Osteoblast (primary cell): Measurements from ENCODE around the gene AAGAB. TPM values are rescaled to one million over a fixed set of nuclear protein-coding genes. Genes with fewer than 3 reads are reported as not detected.
"Not testable (repeated sequence)": the region's sequence is repeated elsewhere in the genome, so short reads cannot be mapped to it uniquely, and the experiment has no call there.

Experiments
- DNase-seq: peaks from one replicate; pipeline ENCODE4 v3.0.0; 2011; ENCODE audit warnings: low spot score, mixed read lengths; ENCODE audit not compliant: insufficient read length; ENCODE audit errors: missing footprints
- H2AFZ ChIP-seq: 2 replicates; pipeline ENCODE4 v1.6.0; 2011; ENCODE audit warnings: mild to moderate bottlenecking, low read length
- H3K27ac ChIP-seq: 2 replicates; pipeline ENCODE4 v1.5.1; 2011; ENCODE audit warnings: mild to moderate bottlenecking, low read depth, low read length, moderate library complexity
- H3K27me3 ChIP-seq: 2 replicates; pipeline ENCODE4 v1.6.0; 2012; ENCODE audit warnings: mild to moderate bottlenecking, control low read depth, inconsistent platforms, low read length, moderate library complexity; ENCODE audit not compliant: insufficient read depth
- H3K36me3 ChIP-seq: 2 replicates; pipeline ENCODE4 v1.5.1; 2011; ENCODE audit warnings: mild to moderate bottlenecking, low read length, control low read depth, moderate library complexity; ENCODE audit not compliant: insufficient read depth
- H3K4me1 ChIP-seq: 2 replicates; pipeline ENCODE4 v1.5.1; 2011; ENCODE audit warnings: mild to moderate bottlenecking, low read length, control low read depth, moderate library complexity; ENCODE audit not compliant: insufficient read depth
- H3K4me2 ChIP-seq: 2 replicates; pipeline ENCODE4 v1.6.0; 2011; ENCODE audit warnings: mild to moderate bottlenecking, low read length; ENCODE audit not compliant: insufficient read depth
- H3K4me3 ChIP-seq: fragments of 200-600 bp; sonication (generic); 3 replicates; pipeline ENCODE4 v1.5.1; 2012; ENCODE audit warnings: mild to moderate bottlenecking, low read length, inconsistent platforms; ENCODE audit not compliant: insufficient read depth
- H3K79me2 ChIP-seq: 2 replicates; pipeline ENCODE4 v1.6.0; 2012; ENCODE audit warnings: mild to moderate bottlenecking, low read length, control low read depth, inconsistent platforms; ENCODE audit not compliant: insufficient read depth
- H3K9me3 ChIP-seq: 2 replicates; pipeline ENCODE4 v1.5.1; 2011; ENCODE audit warnings: low read depth, low read length, control low read depth
- H4K20me1 ChIP-seq: 2 replicates; pipeline ENCODE4 v1.6.0; 2012; ENCODE audit warnings: mild to moderate bottlenecking, low read length, control low read depth; ENCODE audit not compliant: insufficient read depth
- total RNA-seq: library from RNA; depleted of rRNA; stranded (reverse); fragments of >200 nt; gene quantifications from 2 replicates; pipeline ENCODE4 v1.2.3, GENCODE V29; 2012
- TF ChIP-seq, protein P1 (sequence below): IDR thresholded peaks from 2 replicates; pipeline ENCODE4 v1.5.1; 2011; ENCODE audit warnings: mild to moderate bottlenecking, low read depth, low read length, moderate library complexity; ENCODE audit errors: extremely low read depth

AAGAB gene
- total RNA-seq, 1 donor, result 51.0 TPM

DNA sequence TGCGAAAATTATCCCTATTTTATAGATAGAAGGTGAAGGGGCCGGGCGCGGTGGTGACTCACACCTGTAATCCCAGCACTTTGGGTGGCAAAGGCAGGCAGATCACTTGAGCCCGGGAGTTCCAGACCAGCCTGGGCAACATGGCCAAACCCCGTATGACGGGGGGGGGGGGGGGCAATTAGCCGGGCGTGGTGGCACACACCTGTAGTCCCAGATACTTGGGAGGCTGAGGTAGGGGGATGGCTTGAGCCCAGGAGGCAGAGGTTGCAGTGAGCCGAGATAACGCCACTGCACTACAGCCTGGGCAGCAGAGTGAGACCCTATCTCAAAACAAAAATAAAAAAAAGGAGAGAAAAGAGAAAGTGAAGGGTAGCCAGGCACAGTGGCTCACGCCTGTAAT, 1.4 kb downstream of the AAGAB start:
- Histone ChIP-seq H3K79me2 (peaks cover 62% of the 10 kb centered on the region), H3K4me3 (peak overlapping the region; percentile 98), H3K4me2 (peak overlapping the region; percentile 84), H3K36me3 (no peaks in the 10 kb centered on the region), H3K4me1 (peaks cover 22% of the 10 kb centered on the region), H3K9me3 (no peaks in the 10 kb centered on the region), H3K27me3 (no peaks in the 10 kb centered on the region), H4K20me1 (peaks cover 6% of the 10 kb centered on the region), H2AFZ (no peak overlapping the region), H3K27ac (peak overlapping the region; percentile 100)
- TF ChIP-seq, protein P1, sequence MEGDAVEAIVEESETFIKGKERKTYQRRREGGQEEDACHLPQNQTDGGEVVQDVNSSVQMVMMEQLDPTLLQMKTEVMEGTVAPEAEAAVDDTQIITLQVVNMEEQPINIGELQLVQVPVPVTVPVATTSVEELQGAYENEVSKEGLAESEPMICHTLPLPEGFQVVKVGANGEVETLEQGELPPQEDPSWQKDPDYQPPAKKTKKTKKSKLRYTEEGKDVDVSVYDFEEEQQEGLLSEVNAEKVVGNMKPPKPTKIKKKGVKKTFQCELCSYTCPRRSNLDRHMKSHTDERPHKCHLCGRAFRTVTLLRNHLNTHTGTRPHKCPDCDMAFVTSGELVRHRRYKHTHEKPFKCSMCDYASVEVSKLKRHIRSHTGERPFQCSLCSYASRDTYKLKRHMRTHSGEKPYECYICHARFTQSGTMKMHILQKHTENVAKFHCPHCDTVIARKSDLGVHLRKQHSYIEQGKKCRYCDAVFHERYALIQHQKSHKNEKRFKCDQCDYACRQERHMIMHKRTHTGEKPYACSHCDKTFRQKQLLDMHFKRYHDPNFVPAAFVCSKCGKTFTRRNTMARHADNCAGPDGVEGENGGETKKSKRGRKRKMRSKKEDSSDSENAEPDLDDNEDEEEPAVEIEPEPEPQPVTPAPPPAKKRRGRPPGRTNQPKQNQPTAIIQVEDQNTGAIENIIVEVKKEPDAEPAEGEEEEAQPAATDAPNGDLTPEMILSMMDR, result no peak
- no peak for DNase-seq

DNA sequence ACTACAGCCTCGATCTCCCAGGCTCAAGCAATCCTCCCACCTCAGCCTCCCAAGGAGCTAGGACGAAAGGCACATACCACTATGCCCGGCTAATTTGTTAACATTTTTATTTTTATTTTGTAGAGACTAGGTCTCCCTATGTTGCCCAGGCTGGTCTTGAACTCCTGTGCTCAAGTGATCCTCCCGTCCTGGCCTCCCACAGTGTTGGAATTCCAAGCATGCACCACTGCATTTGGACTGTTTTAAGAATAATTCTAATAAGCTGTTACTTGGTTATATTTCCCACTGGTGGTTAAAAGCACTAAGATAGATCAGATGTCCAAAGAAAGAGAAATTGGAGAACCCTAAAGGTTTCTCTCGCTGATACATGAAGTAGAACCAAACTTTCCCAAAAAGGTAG, 3.1 kb downstream of the AAGAB start:
- Histone ChIP-seq H3K4me3 (no peak overlapping the region), H4K20me1 (peaks cover 6% of the 10 kb centered on the region), H3K9me3 (no peaks in the 10 kb centered on the region), H3K27me3 (no peaks in the 10 kb centered on the region), H3K36me3 (no peaks in the 10 kb centered on the region), H2AFZ (no peak overlapping the region), H3K4me2 (no peak overlapping the region), H3K4me1 (peaks cover 28% of the 10 kb centered on the region), H3K27ac (no peak overlapping the region), H3K79me2 (peaks cover 78% of the 10 kb centered on the region)
- TF ChIP-seq, protein P1, result no peak
- no peak for DNase-seq

DNA sequence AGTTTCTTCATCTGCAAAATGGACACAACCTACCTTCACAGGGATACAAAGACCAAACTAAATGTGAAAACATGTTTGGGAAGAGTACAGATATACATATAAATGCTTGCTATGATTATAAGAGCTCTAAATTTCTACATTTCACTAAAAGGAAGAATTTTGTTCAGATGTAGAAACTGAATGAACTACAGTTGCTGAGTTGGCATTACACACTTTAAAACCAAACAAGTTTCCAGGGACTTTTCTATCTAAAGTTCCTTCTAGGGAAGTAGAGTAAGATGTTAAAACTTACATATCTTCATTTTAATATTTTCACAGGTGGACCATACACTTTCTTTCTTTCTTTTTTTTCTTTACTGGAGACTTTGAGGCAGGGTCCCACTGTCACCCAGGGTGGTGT, 4.6 kb downstream of the AAGAB start:
- no peak overlapping the region for H3K4me3 ChIP-seq
- peaks cover 6% of the 10 kb centered on the region for H4K20me1 ChIP-seq
- H3K4me1 ChIP-seq, result peaks cover 23% of the 10 kb centered on the region
- peaks cover 5% of the 10 kb centered on the region for H3K36me3 ChIP-seq
- H3K9me3 ChIP-seq, result no peaks in the 10 kb centered on the region
- H3K27me3 ChIP-seq, result no peaks in the 10 kb centered on the region
- H3K79me2 ChIP-seq, result peaks cover 92% of the 10 kb centered on the region
- H3K27ac ChIP-seq, result no peak overlapping the region
- no peak overlapping the region for H3K4me2 ChIP-seq
- DNase-seq, result peak; percentile 18
- H2AFZ ChIP-seq, result no peak overlapping the region
- TF ChIP-seq, protein P1, result no peak

DNA sequence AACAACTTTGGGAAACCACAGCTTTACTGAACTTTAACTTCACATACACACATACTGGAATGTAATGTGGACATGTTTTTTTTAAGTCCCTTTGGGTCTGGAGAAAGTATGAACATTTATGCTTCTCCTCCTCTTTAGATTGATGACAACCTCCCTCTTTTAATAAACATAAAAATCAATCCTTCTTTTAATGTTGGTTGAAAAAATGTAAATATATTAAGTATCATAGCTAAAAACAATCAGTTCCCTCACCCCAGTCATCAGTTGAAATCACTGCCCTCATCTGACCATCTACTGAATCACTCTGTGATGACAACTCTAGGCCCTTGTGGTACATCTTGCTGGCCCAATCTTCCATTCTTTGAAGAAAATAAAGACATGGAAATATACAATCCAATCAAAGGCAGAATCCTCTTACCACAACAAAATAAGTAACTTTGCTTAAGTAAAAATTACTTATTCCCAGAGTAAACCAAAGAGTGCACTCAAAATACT, 6.4 kb downstream of the AAGAB start:
- Histone ChIP-seq H3K9me3 (no peaks in the 10 kb centered on the region), H3K4me1 (peaks cover 21% of the 10 kb centered on the region), H2AFZ (no peak overlapping the region), H3K4me2 (no peak overlapping the region), H4K20me1 (peaks cover 6% of the 10 kb centered on the region), H3K79me2 (peaks cover 96% of the 10 kb centered on the region), H3K27me3 (no peaks in the 10 kb centered on the region), H3K4me3 (no peak overlapping the region), H3K36me3 (peaks cover 5% of the 10 kb centered on the region), H3K27ac (peak overlapping the region; percentile 80)
- TF ChIP-seq, protein P1, result no peak
- peak; percentile 47 for DNase-seq

DNA sequence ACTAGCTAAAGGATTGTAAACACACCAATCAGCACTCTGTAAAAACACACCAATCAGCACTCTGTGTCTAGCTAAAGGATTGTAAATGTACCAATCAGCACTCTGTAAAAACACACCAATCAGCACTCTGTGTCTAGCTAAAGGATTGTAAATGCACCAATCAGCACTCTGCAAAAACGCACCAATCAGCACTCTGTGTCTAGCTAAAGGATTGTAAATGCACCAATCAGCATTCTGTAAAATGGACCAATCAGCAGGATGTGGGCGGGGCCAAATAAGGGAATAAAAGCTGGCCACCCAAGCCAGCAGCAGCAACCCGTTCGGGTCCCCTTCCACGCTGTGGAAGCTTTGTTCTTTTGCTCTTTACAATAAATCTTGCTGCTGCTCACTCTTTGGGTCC, 7.9 kb downstream of the AAGAB start:
- not testable (repeated sequence) for H3K9me3 ChIP-seq, H4K20me1 ChIP-seq, H3K4me3 ChIP-seq, DNase-seq, H3K36me3 ChIP-seq, H3K4me2 ChIP-seq, H3K27me3 ChIP-seq, H2AFZ ChIP-seq, H3K27ac ChIP-seq
- peaks cover 18% of the 10 kb centered on the region for H3K4me1 ChIP-seq
- H3K79me2 ChIP-seq, result peaks cover 93% of the 10 kb centered on the region
